ENCODE results near the gene KCNQ1.

The KCNQ1 gene

DNA sequence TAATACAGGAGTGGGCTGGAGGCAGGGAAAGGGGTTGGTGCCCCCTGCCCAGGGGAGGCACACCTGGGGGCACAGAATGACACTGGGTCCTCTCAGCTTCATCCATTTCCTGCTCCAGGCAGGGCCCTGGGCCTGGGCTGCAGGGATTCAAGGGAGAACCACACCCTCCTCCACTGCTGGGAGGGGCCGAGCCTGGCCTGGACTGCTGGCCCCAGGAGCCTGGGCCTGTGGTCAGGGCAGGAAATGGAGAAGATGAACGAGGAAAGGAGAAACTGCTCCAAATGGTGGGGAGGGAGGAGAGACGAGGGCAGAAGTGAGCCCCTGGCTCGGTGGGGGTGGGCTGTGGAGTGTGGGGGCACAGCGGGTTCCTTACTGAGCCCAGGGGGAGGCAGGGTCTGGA is 293.1 kb downstream of the KCNQ1 start:
- Histone ChIP-seq H3K9me3 (ENCODE audit: severe bottlenecking) (no peaks in the 10 kb centered on the region), H3K36me3 (ENCODE audit: low read depth) (no peaks in the 10 kb centered on the region), H3K27me3 (ENCODE audit: insufficient read depth, poor library complexity, severe bottlenecking) (no peaks in the 10 kb centered on the region), H3K27ac (ENCODE audit: poor library complexity, severe bottlenecking) (no peak overlapping the region), H3K4me3 (ENCODE audit: severe bottlenecking) (no peak overlapping the region), H3K4me1 (ENCODE audit: insufficient read depth, poor library complexity, severe bottlenecking) (peaks cover 5% of the 10 kb centered on the region)
- 0 out of 3 replicates have a peak, but pooled peaks have one; percentile 23 for ATAC-seq (ENCODE audit: low read depth)
- TF ChIP-seq, protein P1, sequence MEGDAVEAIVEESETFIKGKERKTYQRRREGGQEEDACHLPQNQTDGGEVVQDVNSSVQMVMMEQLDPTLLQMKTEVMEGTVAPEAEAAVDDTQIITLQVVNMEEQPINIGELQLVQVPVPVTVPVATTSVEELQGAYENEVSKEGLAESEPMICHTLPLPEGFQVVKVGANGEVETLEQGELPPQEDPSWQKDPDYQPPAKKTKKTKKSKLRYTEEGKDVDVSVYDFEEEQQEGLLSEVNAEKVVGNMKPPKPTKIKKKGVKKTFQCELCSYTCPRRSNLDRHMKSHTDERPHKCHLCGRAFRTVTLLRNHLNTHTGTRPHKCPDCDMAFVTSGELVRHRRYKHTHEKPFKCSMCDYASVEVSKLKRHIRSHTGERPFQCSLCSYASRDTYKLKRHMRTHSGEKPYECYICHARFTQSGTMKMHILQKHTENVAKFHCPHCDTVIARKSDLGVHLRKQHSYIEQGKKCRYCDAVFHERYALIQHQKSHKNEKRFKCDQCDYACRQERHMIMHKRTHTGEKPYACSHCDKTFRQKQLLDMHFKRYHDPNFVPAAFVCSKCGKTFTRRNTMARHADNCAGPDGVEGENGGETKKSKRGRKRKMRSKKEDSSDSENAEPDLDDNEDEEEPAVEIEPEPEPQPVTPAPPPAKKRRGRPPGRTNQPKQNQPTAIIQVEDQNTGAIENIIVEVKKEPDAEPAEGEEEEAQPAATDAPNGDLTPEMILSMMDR (IDR thresholded peaks at IDR 0.05; ENCODE audit: poor library complexity, severe bottlenecking) = no peak
- DNase-seq (ENCODE audit: low spot score) = no peak

DNA sequence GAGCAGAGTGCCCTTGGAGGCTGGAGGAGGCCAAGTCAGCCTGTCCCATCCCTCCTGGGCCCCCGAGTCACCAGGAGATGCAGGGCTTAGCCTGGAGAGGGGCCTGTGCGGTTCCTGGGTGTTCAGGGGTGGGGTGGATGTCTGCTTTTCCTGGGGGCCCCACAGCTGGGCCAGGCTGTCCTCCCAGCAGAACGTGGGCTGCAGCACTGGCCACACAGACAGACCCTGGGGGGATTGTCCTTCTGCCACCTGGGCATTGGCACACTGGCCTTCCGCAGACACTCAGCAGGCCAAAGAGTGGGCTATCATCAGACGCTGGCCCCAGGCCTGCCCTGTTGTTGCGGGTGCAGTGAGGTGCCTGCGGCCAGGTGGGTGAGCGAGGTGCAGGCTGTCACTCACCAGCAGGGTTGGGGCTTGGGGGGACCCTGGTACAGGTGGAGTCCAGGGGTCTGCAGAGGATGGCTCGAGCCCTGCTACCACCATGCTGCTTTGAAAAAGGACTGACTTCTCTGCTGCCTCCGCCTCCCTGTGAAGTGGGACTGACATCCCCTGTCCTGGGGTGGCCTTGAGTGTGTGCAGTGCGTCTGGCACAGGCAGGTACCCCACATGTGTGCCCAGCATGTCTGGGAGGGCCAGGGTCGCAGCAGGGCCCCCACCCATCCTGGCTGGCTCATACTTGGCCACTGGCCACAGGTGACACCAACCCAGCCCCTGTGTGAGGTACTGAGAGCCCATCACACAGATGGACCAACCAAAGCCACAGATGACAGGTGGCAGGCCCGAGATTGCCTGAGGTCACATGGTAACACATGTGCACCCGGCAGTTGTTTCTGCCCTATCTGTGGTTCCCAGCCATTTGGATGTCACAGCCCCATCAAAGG is 294.0 kb downstream of the KCNQ1 start:
- TF ChIP-seq, protein P1 (IDR thresholded peaks at IDR 0.05; ENCODE audit: poor library complexity, severe bottlenecking) = no peak
- no peak for DNase-seq (ENCODE audit: low spot score)
- Histone ChIP-seq H3K4me3 (ENCODE audit: severe bottlenecking) (no peak overlapping the region), H3K9me3 (ENCODE audit: severe bottlenecking) (no peaks in the 10 kb centered on the region), H3K4me1 (ENCODE audit: insufficient read depth, poor library complexity, severe bottlenecking) (peaks cover 5% of the 10 kb centered on the region), H3K36me3 (ENCODE audit: low read depth) (no peaks in the 10 kb centered on the region), H3K27me3 (ENCODE audit: insufficient read depth, poor library complexity, severe bottlenecking) (no peaks in the 10 kb centered on the region), H3K27ac (ENCODE audit: poor library complexity, severe bottlenecking) (no peak overlapping the region)
- ATAC-seq (ENCODE audit: low read depth) = no peak

DNA sequence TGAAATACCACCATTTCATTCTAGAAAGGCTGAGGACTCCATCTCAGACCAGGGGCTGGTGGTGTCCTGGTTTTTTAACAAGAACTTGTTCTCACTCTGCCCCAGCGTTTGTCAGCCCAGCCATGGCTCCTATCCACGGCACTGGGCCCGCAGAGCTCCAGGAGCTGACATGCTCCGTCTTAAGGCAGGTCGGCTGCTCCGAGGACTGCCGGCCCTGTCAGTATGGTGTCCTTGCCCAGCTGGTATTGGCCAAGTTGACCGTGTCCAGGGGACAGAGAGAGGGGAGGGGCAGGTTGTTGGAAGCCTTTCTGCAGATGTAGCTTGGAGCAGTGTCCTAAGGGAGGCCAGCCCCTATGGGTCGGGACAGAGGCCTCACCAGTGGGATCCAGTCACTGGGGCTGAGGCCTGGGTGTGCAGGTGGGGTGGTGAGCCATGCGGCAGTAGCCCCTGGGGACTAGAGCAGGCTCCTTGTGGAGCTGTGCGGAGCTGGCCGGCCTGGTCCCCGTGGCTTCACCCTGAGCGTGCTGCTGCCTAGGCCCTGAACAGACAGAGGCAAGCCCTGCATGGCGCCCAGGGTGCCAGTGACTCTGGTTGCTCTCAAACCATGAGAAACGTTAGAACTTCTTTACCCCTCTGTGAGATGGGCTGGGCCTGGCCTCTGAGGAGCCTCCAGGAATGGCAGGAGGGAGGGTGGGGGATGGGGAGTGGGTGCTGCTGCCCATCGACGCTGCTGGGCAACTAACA is 294.9 kb downstream of the KCNQ1 start:
- TF ChIP-seq, protein P1 (IDR thresholded peaks at IDR 0.05; ENCODE audit: poor library complexity, severe bottlenecking) = no peak
- Histone ChIP-seq H3K36me3 (ENCODE audit: low read depth) (no peaks in the 10 kb centered on the region), H3K4me3 (ENCODE audit: severe bottlenecking) (no peak overlapping the region), H3K9me3 (ENCODE audit: severe bottlenecking) (no peaks in the 10 kb centered on the region), H3K4me1 (ENCODE audit: insufficient read depth, poor library complexity, severe bottlenecking) (peaks cover 5% of the 10 kb centered on the region), H3K27me3 (ENCODE audit: insufficient read depth, poor library complexity, severe bottlenecking) (no peaks in the 10 kb centered on the region), H3K27ac (ENCODE audit: poor library complexity, severe bottlenecking) (no peak overlapping the region)
- DNase-seq (ENCODE audit: low spot score) (no peak), ATAC-seq (ENCODE audit: low read depth) (no peak)

DNA sequence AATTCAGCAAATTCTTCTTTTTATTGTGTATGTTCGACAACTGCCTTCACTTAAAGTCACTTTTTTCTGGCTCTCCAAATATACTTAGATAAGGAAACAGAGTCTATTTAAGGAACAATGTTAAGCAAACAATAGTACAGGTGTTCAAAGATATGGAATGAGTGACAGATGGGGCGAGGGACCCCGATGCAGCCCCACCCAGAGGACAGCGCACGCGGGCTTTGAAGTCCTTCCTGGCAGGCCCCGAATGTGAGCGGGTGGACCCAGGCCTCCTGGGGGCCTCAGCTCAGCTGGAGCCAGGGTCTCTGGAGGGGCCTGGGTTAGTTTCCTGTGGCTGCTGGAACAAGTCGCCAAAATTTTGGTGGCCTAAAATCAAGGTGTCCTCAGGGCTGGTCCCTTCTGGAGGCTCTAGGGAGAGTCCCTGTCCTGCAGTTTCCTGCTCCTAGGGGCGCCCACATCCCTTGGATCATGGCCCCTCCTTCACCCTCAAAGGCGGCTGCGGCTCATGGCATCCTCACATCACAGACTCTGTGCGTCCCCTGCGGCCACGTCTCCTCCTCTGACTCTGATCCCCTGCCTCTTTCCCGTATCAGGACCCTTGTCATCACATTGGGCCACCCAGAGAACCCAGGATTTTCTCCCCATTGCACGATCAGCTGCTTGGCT is 295.6 kb downstream of the KCNQ1 start:
- ATAC-seq (ENCODE audit: low read depth) = no peak
- H3K27ac ChIP-seq (ENCODE audit: poor library complexity, severe bottlenecking) = no peak overlapping the region
- TF ChIP-seq, protein P1 (IDR thresholded peaks at IDR 0.05; ENCODE audit: poor library complexity, severe bottlenecking) = no peak
- H3K27me3 ChIP-seq (ENCODE audit: insufficient read depth, poor library complexity, severe bottlenecking) = no peaks in the 10 kb centered on the region
- DNase-seq (ENCODE audit: low spot score) = no peak
- H3K4me3 ChIP-seq (ENCODE audit: severe bottlenecking) = no peak overlapping the region
- no peaks in the 10 kb centered on the region for H3K36me3 ChIP-seq (ENCODE audit: low read depth)
- H3K4me1 ChIP-seq (ENCODE audit: insufficient read depth, poor library complexity, severe bottlenecking) = peaks cover 5% of the 10 kb centered on the region
- no peaks in the 10 kb centered on the region for H3K9me3 ChIP-seq (ENCODE audit: severe bottlenecking)
